Hair follicle dermal papilla cell (primary cell): ENCODE data around the gene SEC16A. TPM values are rescaled to one million over a fixed set of nuclear protein-coding genes. Genes with fewer than 3 reads are reported as not detected.

Source experiments
- small RNA-seq: library from RNA; depleted of rRNA; stranded (forward); fragments of <200 nt; gene quantifications from one replicate; pipeline ENCODE3, GENCODE V24; 2012
- total RNA-seq: library from RNA; depleted of rRNA; stranded (reverse); fragments of >200 nt; gene quantifications from 2 replicates; pipeline ENCODE4 v1.2.3, GENCODE V29; 2012

The SEC16A gene, protein sequence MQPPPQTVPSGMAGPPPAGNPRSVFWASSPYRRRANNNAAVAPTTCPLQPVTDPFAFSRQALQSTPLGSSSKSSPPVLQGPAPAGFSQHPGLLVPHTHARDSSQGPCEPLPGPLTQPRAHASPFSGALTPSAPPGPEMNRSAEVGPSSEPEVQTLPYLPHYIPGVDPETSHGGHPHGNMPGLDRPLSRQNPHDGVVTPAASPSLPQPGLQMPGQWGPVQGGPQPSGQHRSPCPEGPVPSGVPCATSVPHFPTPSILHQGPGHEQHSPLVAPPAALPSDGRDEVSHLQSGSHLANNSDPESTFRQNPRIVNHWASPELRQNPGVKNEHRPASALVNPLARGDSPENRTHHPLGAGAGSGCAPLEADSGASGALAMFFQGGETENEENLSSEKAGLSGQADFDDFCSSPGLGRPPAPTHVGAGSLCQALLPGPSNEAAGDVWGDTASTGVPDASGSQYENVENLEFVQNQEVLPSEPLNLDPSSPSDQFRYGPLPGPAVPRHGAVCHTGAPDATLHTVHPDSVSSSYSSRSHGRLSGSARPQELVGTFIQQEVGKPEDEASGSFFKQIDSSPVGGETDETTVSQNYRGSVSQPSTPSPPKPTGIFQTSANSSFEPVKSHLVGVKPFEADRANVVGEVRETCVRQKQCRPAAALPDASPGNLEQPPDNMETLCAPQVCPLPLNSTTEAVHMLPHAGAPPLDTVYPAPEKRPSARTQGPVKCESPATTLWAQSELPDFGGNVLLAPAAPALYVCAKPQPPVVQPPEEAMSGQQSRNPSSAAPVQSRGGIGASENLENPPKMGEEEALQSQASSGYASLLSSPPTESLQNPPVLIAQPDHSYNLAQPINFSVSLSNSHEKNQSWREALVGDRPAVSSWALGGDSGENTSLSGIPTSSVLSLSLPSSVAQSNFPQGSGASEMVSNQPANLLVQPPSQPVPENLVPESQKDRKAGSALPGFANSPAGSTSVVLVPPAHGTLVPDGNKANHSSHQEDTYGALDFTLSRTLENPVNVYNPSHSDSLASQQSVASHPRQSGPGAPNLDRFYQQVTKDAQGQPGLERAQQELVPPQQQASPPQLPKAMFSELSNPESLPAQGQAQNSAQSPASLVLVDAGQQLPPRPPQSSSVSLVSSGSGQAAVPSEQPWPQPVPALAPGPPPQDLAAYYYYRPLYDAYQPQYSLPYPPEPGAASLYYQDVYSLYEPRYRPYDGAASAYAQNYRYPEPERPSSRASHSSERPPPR (N-terminal part only)
- 43.7 and 53.5 TPM in 2 replicates for total RNA-seq

DNA sequence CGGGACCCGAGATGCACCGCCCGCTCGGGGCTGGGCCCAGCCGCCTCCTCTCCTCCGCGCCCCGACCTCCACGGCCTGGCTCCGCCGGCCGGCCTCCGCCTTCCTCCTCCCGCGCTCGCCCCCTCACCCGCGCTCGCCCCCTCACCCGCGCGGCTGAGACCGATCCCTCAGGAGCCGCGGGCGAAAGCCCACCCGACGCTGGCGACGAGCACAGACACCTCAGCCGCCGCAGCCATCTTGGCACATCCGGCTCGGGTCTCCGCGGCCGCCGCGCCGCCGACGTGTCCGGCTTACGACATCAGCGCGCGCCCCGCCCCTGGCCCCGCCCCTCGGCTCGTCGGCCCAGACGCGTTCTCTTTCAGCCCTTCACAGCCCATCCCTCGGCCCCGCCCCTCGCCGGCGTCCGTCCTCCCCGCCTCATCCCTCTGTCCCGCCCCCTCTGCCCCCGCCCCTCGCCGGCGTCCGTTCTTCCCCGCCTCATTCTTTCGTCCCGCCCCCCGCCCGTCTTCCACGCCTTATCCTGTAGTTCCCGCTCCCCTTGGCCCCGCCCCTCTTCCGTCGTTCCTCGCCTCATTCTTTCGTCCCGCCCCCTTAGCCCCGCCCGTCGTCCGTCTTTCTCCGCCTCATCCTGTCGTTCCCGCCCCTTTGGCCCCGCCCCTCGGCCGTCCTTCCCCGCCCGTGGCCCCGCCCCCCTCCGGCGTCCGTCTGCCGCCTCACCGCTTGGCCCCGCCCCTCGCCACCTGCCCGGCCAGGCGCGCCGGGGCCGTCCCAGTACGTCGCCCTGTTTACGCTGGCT, at the start of gene SEC16A:
Gene SEC16A (minus strand): TSS at position 248 of the 796 bp plus-strand sequence. CDS start 5,425 bp downstream, outside the sequence.

DNA sequence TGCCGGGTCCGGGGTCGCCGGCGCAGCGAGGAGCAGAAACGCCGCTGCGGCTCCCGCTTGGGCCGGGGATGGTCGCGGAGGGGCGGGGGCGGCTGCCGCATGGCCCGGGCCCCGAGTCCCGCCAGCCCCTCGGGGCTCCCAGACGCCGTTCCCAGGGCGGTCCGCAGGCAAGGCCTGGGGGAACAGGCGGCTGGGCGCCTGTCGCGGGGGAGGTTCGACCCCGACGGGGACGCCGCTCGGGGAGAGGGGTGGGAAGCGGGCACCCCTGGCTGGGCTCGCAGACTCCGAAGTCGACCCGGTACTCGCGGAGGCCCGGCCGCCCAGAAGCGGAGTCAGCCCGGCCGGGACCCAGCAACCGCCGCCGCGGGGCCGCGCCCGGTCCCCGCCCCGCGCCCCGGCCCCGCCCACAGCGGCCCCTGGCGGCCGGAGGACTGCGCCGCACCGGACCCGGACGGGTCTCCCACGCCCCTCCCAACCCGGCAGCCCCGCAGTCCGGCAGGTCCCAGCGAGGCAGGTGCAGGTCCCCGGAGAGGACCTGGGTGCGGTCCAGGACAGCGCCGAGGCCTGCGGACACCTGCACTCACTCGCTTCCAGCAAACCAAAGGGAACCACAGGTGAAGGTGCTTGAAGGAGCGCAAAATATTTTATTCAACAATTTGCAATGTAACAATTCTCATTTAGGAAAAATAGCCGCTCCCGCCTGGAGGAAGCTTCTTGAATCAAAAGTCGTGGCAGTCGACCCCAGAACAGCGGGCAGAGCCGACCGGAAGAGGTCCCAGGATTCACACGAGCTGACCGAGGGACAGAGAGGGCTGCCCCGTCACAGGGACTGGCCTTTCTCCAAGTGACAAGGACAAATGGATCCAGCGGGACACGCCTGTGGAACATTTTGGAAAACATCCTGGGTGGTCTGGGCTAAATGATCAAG, 43.1 kb downstream of the SEC16A start, which contains the start of gene INPP5E:
Gene INPP5E (minus strand): TSS at position 365 of the 928 bp plus-strand sequence. CDS start 426 bp downstream, outside the sequence.

DNA sequence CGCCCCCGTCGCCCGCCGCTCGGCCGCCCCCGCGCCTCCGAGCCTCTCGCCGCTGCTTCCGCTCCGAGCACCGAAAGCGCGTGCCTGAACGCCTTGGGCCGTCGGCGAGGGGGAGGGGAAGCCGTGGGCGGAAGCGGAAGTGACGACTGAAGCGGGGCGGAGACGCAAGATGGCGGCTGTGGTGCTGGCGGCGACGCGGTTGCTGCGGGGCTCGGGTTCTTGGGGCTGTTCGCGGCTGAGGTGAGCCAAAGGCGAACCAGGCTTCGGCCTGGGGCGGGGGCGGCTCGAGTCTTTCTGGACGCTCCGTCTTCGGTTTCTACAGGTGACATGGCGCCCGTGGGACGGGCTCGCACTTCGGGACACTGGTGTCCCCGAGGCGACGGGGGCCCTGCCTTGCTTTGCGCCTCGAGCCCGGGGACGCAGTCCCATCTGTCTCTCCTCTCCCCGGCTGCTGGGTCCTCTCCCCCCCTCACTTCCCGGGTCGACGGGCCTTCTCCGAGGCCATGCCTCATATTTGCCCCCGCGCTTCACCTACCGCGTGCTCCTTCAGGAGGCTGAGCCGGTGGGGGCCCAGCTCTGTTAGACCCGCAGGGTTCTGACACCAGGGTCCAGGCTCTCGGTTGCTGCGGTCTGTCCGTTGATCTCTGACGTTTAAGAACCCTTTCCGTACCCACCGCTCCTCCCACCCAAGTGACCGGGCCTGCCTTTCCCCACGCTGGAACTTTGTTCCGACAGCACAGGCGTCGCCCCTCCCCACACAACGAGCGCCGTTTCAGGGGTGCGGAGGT, 72.1 kb downstream of the SEC16A start, which contains the start of the genes ENTR1 and PMPCA:
Gene ENTR1 (minus strand): TSS at position 115 of the 788 bp plus-strand sequence. CDS start 217 bp downstream, outside the sequence.
Gene PMPCA (plus strand): TSS at position 159 of the 788 bp plus-strand sequence. CDS start 11 bp downstream, at position 170.

DNA sequence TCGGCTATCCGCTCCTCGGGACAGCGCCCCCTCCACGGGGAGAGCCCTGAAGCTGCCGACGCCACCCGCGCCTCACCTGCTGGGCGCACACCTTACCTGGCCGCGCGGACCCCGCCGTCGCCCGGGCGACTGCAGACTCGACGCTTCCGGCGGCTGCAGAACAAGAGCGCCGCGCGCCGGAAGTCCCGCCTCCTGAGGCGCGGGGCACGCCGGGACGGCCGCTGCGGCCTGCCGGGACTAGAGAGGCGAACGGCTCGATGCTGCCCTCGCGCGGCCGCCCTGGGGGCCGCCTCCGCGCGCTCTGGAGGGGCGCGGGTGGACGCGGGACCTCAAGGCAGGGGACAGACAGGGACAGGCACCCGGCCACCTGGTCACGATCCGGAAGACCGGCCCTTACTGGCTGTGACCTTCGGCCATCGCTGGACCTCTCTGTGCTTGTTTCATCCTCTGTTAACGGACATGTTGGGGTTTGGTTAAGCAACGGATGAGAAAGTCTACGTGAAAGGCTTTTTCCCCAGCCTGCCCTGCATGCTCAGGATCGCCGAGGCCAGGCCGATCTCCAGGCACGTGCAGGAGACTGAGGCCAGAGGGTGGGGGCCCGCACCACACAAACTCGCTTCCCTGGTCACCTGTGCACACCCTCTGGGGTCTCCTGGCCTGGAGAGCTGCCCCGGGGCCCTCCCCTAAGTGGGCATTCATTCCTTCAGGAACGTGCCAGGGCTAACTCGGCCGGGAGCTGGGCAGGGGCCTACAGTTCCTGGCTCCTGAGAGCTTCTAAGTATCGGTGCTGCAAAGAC, 82.6 kb downstream of the SEC16A start, which contains the start of gene SNAPC4:
Gene SNAPC4 (minus strand): TSS at position 133 of the 797 bp plus-strand sequence. CDS start 1,742 bp downstream, outside the sequence.

Small RNA genes within 50 kb of the gene (small RNA-seq; reads per million reads assigned to genes)
- not detected for gene MIR4673

Other genes with a start within 250 kb of the SEC16A start
- 10.9 and 11.5 TPM in 2 replicates for gene QSOX2, start 237.2 kb downstream of the SEC16A start, total RNA-seq
- not detected in 2 replicates for gene CCDC187, start 178.9 kb downstream of the SEC16A start, total RNA-seq
- gene GPSM1, start 155.5 kb downstream of the SEC16A start, total RNA-seq: 74.6 and 85.5 TPM in 2 replicates
- gene DNLZ, start 119.3 kb downstream of the SEC16A start, total RNA-seq: 6.0 and 8.8 TPM in 2 replicates
- gene CARD9, start 109.4 kb downstream of the SEC16A start, total RNA-seq: 2.9 and 3.2 TPM in 2 replicates
- gene SNAPC4, start 82.9 kb downstream of the SEC16A start, total RNA-seq: 9.0 and 9.1 TPM in 2 replicates
- gene ENTR1, start 72.4 kb downstream of the SEC16A start, total RNA-seq: 26.2 and 33.1 TPM in 2 replicates
- gene PMPCA, start 72.4 kb downstream of the SEC16A start, total RNA-seq: 36.7 and 37.3 TPM in 2 replicates
- 11.9 and 13.1 TPM in 2 replicates for gene INPP5E, start 43.2 kb downstream of the SEC16A start, total RNA-seq
- gene NOTCH1, start 63.0 kb upstream of the SEC16A start, total RNA-seq: 8.4 and 15.1 TPM in 2 replicates
- 4.5 and 8.1 TPM in 2 replicates for gene EGFL7, start 179.9 kb upstream of the SEC16A start, total RNA-seq
- gene AGPAT2, start 204.4 kb upstream of the SEC16A start, total RNA-seq: 36.0 and 37.6 TPM in 2 replicates
- gene DIPK1B, start 229.5 kb upstream of the SEC16A start, total RNA-seq: 0.12 TPM in 1 of 2 replicates, not detected in the other